Stimulated activated CD4-positive, alpha-beta T cell treated with anti-CD3 and anti-CD28 coated beads, Interleukin-1b, Interleukin-23, amount 100 ng/mL, for 48 hours (primary cell): ENCODE results near the gene MTCL1.

Experiments
- DNase-seq: peaks from one replicate; pipeline ENCODE4 v3.0.0-alpha.2; 2020

The MTCL1 gene

GRCh38 chr18:8715599-8715998, 10.2 kb downstream of the MTCL1 start:
- DNase-seq = no peak

DNA sequence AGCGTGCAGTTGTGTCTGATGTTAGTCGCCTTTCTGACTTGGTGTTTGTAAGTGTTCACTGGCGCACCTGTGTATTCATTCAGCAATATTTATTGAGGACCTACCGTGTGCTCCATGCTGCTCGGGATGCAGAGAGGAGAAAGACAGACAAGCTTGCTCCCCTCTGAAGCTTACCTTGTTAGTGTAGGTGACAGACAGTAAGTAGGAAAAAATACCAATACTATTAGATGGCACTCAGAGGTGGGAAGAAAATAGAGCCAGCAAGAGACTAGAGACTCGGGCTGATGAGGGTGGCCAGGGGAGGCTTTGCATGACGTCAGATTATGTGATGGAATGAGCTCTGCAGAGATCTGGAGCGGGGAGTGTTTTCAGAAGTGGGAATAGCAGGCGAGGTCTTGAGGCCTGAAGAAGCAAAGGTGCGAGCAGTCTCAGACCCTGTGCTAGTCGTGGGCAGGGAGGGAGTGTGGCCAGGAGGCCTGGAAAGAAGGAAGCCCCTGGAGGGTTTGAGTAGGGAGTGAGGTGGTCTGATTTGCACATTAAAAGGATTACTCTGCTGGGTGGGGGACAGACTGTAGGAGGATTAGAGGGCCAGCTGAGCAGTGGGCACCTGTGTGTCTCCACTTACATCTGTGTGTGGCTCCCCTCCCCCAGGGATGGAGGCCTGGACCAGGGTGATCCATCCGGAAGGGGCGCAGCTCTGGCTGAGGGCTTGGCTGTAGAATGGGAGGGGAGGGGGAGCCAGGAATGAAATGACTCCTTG, 11.8 kb downstream of the MTCL1 start:
- DNase-seq = no peak

- no peak for DNase-seq
Observed at GRCh38 chr18:8718401-8718913, 13.1 kb downstream of the MTCL1 start.

DNA sequence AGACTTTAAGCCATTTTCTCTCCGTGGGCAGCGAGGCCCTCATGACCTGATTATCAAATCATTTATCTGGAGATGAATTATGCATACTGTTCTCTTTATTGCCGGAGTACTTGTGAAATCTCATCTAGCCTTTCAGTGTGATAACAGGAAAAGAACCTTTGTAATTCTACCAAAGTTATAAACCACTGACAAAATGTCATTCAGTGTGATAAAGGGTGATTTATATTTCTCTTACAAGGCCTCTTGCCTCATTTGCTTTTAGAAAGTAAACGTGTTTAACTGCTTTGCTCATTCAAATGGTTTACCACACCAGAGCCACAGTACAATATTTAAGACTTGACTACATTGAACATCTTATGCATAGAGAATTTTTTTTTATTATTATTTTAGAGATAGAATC, 13.8 kb downstream of the MTCL1 start:
- no peak for DNase-seq

- no peak for DNase-seq
Observed at GRCh38 chr18:8720141-8720540, 14.8 kb downstream of the MTCL1 start.

DNA sequence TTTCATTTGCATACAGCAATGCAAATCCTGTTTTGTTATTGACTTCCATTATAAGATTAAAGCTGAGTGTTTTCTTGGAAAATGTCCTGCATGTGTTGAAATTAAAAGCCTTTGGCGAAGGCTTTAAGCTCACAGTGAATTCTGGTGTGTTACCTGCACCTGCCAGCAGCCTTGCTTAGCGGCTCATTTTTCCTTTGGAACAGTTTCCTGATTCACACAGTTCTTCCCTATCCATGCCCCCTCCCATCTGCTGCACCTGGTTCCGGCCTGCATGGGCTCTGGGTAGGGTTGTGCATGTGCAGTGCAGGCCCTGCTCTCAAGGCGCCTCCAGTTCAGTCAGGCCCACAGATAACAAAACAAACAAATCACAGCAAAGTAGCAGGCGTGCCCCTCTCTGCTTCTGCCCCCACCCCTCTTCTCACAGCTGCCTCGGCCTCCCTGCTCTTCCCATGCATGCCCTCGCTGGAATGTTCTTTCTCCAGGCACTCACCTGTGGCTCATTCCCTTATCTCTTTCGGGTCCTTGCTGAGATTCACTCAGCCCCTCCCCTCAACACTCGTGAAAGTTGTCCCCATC, 15.8 kb downstream of the MTCL1 start:
- no peak for DNase-seq

DNA sequence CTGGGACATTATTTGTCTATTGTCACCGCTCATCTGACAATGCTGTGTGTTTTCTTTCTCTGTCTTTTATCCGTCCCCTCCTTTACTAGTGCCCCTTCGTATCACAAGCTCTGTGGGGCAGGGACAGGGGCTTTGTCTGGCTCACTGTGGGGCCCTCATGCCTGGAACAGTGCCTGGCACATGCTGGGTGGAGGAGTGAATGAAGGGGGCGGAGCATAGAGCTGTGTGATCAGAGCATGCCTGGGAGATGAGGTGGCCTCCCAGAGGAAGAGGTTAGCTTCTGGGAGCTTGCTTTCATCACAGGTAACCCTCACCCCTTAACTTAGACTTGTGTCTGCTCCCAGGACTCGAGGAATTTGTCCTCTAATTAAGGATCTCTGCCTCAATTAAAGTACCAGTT, 16.4 kb downstream of the MTCL1 start:
- no peak for DNase-seq

DNA sequence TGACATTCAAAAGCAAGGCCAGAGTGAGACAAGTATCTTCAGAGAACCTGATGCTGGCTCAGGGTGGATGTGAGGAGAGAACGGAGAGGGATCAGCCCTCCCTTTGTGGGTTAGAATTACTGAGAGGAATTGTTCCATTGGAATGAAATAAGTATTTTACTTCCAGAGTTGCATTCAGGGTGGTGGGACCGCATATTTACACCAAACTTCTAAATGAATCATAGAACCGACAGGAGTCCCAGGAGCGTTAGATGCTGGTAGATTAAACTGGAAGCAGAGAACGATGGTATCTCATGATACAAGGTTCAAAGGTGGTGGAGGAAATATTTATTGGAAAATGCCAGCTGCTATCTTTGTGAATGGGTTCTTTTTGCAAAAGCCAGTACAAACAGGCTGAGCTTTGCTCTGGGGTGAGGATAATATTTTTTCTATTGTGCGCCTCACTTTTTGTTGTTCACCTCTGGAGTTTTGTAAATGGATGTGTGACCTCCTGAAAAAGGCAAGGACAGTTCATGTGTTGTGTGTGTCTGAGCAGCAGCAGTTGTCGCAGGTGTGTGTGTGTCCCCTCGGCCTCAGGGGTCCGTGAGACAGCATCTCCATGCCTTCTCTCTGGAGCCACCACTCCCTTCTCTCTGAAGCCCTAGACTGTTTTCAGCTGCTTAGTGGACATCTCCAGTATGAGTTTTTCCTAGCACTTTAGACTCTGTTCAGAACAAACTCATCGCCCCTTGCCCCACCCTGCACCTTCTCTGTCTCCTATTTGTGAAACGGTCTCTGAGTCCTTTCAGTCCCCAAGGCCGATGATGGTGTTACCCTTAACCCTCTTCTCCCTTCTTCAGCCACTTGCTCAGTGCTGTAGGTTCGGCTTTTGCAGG, 17.8 kb downstream of the MTCL1 start:
- DNase-seq = no peak

DNA sequence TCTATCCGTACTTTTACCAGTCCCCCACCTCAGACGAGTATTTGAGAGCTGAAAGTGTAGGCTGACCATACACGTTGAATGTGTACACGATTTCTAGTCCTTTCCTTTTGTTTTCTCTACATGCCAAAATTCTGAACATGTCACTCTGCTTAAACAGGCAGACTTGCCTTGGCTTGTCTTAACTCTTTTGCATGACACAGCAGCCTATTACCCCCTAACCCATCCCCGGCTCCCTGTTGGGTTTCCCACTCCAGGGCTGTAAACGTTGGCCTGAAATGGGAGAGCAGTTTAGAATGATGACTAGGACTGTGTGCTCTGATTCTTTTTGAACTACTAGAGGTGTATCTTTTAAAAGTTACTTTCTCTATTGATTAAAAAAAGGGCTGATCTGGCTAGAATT, 19.1 kb downstream of the MTCL1 start:
- DNase-seq = no peak

GRCh38 chr18:8726281-8726680, 20.9 kb downstream of the MTCL1 start:
- DNase-seq = no peak

- DNase-seq = no peak
Observed at GRCh38 chr18:8726963-8727705, 21.8 kb downstream of the MTCL1 start.

GRCh38 chr18:8730080-8730827, 24.9 kb downstream of the MTCL1 start:
- DNase-seq = no peak

GRCh38 chr18:8732442-8733360, 27.3 kb downstream of the MTCL1 start:
- DNase-seq = no peak

DNA sequence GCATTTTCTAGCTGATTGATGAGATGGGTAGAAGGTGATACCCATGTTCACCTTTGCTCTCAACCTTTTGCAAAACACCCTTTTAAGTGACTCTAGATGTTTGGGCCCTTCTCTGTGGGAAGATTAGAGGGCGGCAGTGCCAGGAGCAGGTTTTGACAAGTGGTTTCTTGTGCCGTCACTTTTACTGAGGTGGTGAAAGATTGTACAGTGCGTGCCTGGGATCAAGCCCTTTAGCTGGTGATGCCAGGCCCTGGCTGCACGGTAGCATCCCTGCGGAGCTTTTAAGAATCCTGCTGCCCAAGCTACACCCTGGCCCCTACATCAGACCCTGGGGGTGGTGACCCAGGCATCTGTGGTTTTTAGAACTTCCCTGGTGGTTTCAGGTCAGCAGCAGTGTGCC, 29.1 kb downstream of the MTCL1 start:
- DNase-seq = no peak

- no peak for DNase-seq
Observed at GRCh38 chr18:8735274-8735673, 29.9 kb downstream of the MTCL1 start.

GRCh38 chr18:8741117-8741516, 35.8 kb downstream of the MTCL1 start:
- DNase-seq = no peak

- no peak for DNase-seq
Observed at GRCh38 chr18:8741532-8741931, 36.2 kb downstream of the MTCL1 start.

GRCh38 chr18:8742387-8743361, 37.3 kb downstream of the MTCL1 start:
- no peak for DNase-seq

DNA sequence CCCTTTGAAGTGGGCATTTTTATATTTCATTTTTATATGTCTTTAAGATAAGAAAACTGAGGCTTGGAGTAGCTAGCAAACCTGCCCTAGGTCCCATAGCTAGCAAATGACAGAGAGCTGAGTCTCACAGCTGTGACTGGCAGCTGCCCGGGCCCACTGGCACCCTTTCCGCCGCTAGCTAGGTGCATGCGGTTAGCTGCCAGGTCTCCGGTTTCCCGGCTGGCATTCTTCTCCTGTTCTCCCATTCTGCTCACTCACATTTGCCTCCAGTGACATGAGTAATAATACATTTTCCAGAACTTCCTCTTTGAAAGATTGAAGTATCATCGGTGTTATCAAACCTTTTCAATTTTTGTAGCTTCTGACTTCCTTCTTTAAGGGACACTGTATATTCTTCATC, 38.7 kb downstream of the MTCL1 start:
- DNase-seq = no peak

GRCh38 chr18:8744656-8745055, 39.3 kb downstream of the MTCL1 start:
- no peak for DNase-seq
